ENCODE measurements around the gene ARVCF.

Gene ARVCF

DNA sequence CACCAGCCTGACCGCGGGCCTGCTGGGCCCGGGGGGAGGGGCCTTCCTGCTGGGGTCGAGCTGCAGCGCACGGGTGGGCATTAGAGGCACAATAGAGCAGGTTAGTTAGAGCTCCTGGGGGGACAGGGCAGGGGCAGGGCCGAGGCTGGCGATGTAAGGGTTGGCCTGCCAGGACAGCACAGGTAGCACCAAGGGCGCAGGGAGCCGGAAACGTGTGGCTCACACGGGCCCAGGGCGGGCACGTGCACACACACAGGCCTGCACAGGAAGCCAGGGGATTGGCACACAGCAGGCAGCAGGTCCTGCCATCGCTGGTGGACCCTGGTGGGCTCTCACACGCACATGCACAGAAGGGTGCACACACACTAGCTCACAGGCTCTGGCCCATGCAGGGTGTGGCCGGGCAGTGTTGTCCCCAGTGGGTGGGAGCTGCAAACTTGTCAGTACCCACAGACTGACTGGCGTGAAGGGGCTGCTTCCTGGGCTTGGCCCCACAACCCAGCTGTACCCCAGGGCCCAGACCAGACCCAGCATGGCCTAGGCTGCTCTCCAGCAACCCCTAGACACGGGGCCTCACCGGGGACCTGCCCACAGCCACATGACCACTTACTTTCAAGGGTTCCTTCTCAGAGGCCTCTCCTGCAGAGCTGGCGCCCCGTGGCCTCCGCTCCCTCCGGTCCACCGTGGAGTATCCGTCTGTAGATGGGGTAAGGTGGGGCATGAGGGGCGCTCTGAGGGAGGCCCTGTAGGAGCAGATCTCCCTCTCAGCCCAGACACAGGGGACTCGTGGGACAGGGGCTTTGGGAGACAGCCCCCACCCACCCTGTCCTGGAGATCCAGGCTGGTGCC lies 45.1 kb downstream of the ARVCF start:
- no peak for DNase-seq

DNA sequence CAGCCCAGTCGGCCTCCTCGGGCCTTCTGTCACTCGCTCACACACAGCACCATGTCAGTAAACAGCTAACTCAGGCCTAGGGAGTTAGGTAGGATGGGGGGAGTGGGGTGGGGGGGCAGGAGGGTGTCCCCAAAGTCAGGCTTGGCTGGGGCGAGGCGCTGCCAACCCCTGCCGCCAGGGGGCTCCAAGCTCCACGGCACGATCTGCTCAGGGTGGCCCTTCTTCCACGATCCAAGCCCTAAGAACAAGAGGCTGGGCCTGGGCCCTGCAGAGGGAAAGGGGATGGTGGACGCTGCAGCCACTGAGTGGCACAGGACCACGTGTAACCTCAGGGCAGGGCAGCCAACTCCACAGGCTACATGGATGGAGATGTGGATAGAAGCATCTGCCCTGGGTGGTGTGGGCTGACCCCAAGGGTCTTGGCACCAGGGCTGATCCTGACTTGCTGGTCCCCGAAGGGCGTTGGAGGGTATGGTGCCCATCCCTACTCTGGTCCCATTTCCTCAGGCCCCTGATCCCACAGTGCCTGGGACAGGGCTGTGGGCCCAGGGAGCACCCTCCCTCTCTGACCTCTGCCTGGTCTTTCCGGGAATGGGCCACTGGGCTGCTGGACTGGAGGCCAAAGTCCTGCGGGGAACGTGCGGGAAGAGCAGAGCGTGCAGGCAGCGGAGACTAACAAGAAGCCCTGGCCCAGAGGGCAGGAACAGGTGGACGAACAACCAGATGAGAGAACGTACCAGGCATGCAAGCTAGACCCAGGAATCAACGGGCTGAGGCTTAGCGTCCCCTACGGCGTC lies 45.9 kb downstream of the ARVCF start:
- DNase-seq, result no peak

- DNase-seq, result no peak
Observed at GRCh38 chr22:19970031-19970478, 46.6 kb downstream of the ARVCF start.

DNA sequence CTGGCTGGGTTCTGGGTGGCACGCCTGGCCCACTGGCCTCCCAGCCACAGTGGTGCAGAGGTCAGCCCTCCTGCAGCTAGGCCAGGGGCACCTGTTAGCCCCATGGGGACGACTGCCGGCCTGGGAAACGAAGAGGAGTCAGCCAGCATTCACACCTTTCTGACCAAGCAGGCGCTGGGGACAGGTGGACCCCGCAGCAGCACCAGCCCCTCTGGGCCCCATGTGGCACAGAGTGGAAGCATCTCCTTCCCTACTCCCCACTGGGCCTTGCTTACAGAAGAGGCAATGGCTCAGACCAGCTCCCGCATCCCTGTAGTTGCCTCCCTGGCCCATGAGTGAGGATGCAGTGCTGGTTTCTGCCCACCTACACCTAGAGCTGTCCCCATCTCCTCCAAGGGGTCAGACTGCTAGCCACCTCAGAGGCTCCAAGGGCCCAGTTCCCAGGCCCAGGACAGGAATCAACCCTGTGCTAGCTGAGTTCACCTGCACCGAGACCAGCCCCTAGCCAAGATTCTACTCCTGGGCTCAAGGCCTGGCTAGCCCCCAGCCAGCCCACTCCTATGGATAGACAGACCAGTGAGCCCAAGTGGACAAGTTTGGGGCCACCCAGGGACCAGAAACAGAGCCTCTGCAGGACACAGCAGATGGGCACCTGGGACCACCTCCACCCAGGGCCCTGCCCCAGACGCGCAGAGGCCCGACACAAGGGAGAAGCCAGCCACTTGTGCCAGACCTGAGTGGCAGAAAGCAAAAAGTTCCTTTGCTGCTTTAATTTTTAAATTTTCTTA lies 47.3 kb downstream of the ARVCF start:
- DNase-seq, result no peak

- DNase-seq, result no peak
Observed at GRCh38 chr22:19968450-19968891, 48.2 kb downstream of the ARVCF start.

DNA sequence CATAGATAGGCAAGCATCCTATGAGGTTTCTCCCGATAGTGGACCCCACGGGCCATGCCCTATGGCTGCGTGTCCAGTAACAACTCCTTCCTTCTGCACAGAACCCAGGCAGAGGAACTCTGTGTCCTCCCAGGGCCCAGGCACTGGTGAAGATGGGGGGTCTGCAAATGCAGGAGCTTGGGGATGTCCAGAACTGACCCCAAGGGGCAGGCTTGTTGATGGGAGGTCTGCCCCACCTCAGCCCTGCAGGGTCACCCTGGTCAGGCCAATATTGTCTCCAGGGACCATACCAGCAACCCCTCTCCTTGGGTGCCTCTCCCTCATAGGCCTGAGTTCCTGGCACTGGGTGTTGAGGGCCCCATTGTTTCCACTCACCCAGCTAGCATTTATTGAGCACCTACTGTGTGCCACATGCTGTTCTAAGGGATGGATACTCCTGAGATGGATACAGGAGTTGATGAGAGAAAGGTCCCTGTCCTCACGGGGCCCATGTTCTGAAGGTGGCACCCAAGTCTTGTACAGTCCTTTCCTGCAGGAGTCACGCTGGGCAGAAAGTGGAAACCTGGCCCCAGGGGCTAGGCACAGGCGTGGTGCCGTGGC lies 48.7 kb downstream of the ARVCF start:
- no peak for DNase-seq

GRCh38 chr22:19966908-19967750 lies 49.5 kb downstream of the ARVCF start:
- no peak for DNase-seq

- no peak for DNase-seq
Observed at GRCh38 chr22:19965771-19966709, 50.6 kb downstream of the ARVCF start.

DNA sequence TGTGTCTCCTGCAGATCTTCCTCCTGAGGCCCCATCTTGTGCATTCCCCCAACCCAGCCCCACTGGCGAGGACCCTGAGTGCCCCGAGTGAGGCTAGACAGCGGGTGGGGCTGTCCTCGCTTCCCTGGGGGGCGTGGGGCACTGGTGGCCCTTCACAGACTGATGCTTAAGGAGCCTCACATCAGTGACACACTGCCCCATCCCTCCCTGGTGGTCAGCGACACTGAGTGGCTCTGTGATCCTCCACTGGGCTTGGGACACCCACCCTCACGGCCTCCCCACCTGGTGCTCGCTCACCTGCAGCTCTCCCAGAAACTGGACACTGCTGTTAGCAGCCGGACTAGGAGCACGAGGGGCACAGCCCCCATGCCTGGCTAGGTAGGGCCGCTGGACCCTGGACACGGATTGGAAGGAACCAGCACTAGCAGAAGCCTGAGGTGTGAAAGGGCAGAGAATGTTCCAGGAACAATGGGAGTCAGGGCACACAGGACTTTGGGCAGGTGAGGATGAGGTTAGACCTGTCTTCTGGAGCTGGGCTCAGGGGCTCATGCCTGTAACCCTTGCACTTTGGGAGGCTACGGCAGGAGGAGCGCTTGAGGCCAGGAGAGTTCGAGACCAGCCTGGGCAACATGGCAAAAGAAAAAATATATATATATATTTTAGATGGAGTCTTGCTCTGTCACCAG lies 51.8 kb downstream of the ARVCF start:
- DNase-seq, result no peak

GRCh38 chr22:19963863-19964642 lies 52.6 kb downstream of the ARVCF start:
- DNase-seq, result no peak

GRCh38 chr22:19962909-19963806 lies 53.5 kb downstream of the ARVCF start:
- DNase-seq, result peak; percentile 5

- DNase-seq, result peak; percentile 10
Observed at GRCh38 chr22:19962246-19962908, 54.2 kb downstream of the ARVCF start.

GRCh38 chr22:19961868-19962245 lies 54.8 kb downstream of the ARVCF start:
- DNase-seq, result no peak

DNA sequence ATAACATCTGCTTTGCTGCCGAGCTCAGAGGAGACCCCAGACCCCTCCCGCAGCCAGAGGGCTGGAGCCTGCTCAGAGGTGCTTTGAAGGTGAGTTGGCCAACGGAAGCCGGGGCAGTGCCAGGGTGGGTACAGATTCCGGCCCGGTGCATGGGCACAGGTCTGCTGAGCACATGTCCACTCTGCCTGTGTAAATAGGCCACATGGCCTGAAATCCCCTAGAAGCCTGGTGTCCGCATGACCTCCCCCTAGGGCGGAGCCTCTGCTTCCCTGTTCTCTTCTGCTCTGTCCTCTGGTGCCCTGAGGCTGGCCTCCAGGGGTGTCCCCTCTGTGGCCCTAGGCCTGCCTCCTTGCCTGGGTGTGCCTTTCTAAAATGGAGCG lies 55.4 kb downstream of the ARVCF start:
- no peak for DNase-seq

- DNase-seq, result no peak
Observed at GRCh38 chr22:19960491-19961200, 56.0 kb downstream of the ARVCF start.

GRCh38 chr22:19959587-19960490 lies 56.8 kb downstream of the ARVCF start:
- no peak for DNase-seq
